AG10803 (cell line): ENCODE data around the gene DCTN3.

Source experiments
- DNase-seq: peaks from one replicate; pipeline ENCODE4 v3.0.0; 2010; ENCODE audit warnings: low read depth
- H3K4me3 ChIP-seq: 2 replicates; pipeline ENCODE4 v1.5.1; 2011; ENCODE audit warnings: mild to moderate bottlenecking, low read length, control low read depth
- CTCF ChIP-seq: conservative IDR thresholded peaks from 2 replicates; pipeline ENCODE4 v1.5.1; 2011; ENCODE audit warnings: mild to moderate bottlenecking, low read length, control low read depth, inconsistent platforms

Gene DCTN3

GRCh38 chr9:34659592-34660253, 39.4 kb upstream of the DCTN3 start:
- DNase-seq = no peak
- TF ChIP-seq CTCF = no peak
- H3K4me3 ChIP-seq = no peak overlapping the region

GRCh38 chr9:34658461-34658860, 38.2 kb upstream of the DCTN3 start:
- DNase-seq = no peak
- no peak overlapping the region for H3K4me3 ChIP-seq
- TF ChIP-seq CTCF = no peak

GRCh38 chr9:34656992-34657391, 36.7 kb upstream of the DCTN3 start:
- no peak for TF ChIP-seq CTCF
- DNase-seq = no peak
- H3K4me3 ChIP-seq = no peak overlapping the region

GRCh38 chr9:34655394-34655793, 35.1 kb upstream of the DCTN3 start:
- no peak for TF ChIP-seq CTCF
- no peak for DNase-seq
- no peak overlapping the region for H3K4me3 ChIP-seq

GRCh38 chr9:34654323-34655051, 34.2 kb upstream of the DCTN3 start:
- DNase-seq = peak; percentile 91
- no peak for TF ChIP-seq CTCF
- H3K4me3 ChIP-seq = peak overlapping the region; percentile 20

- peak overlapping the region; percentile 69 for H3K4me3 ChIP-seq
- peak; percentile 77 for DNase-seq
- no peak for TF ChIP-seq CTCF
Observed at GRCh38 chr9:34653151-34654072, 33.1 kb upstream of the DCTN3 start.
